ENCODE results near the gene ADRA2A.

Gene ADRA2A

DNA sequence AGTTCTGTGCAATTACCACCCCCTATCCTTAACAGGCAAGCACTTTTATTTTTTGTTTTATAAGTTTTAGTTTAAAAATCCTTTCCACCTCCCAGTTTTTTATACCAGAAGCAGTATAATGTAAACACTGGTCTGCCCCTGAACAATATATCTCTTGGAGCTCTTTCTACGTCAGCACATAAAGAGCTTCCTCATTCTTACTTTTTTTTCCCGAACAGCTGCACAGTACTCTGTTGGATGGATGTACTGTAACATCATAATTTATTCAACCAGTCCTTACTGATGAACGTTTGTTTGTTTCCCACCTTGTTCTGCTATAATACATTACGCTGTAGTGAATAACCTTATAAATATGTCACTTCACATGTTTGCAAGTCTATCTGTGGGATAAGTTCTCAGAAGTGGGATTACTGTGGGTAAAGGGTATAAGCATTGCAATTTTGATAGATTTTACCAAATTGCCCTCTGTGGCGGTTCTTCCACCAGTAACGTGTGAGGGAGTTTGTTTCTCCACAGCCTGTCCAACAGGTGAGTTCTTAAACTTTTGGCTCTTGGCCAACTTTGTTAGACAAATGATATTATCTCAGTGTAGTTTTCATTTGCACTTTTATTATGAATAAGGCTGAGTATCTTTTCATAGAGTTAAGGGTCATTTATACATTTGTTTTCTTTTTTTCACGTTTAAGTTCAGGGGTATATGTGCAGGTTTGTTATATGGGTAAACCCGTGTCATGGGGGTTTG is 32.8 kb downstream of the ADRA2A start:
- in situ Hi-C loops (cut with MboI; ENCODE audit: low sequenced_read_pairs), result no loop called here

DNA sequence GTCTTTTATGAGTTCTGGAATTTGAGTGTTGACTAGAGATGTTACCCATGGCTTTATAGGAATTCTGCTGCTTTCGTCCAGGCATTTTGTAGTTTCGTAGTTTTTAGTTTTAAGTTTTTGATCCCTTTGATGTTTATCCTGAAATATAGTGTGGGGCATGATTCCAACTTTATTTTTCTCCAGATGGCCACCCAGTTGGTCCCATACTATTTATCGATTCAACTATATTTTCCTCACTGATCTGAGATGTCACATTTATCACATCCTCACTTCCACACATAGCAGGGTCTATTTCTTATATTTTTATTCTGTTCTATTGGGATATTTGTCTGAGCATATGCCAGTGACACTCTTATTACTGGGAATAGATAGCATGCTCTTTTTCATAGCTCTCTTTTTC is 33.9 kb downstream of the ADRA2A start:
- in situ Hi-C loops (cut with MboI; ENCODE audit: low sequenced_read_pairs), result no loop called here

DNA sequence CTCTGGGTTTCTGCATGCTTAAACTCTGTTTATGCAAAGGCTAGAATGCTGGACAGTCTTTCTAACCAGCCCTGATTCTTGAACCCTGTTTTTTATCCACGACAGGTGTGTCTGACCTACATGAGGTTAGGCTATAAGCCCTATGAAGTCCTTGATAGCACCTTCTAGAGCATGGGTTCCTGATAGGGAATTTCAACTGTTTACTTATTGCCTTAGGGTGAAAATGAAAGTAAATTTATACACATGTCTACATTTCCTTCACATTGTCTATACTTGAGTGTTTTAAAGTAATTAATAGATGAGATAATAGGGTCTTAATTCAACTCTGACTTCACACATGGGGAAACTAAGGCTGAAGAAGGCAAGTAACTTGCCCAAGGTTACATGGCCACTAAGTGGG is 35.5 kb downstream of the ADRA2A start:
- in situ Hi-C loops (cut with MboI; ENCODE audit: low sequenced_read_pairs), result no loop called here

DNA sequence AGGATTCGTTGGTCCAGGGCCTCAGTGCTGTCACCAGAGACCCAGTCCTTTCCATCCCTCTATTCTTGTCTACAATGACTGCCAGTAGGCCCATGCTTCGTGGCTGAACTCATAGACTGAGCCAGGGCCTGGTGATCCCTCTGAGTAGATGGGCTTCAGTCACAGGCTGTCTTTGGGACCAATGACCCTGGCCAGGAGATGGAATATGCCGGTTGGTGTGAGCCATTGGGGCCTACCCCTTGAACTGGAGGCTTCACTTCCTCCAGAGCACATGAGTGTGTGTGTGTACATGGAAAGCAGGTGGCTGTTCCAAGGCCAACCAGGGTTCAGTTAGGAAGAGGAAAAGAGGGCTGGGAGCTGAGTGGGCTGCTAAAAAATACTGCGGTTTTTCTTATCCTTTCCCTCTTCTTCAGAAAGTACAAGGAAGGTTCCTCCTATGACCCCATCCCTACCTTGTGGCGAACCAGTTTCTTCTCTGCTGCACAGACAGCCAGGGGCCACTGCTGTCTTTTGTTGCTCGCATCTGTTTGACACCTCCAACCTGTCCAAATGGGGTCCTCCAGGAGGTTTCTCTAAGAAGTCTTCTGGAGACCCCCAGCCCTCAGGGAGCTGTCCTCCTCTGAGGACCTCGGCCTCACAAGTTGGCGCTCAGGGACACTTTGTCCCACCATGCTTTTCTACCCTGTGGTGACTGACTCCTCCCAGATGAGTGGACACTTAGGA is 36.6 kb downstream of the ADRA2A start:
- in situ Hi-C loops (cut with MboI; ENCODE audit: low sequenced_read_pairs), result no loop called here

DNA sequence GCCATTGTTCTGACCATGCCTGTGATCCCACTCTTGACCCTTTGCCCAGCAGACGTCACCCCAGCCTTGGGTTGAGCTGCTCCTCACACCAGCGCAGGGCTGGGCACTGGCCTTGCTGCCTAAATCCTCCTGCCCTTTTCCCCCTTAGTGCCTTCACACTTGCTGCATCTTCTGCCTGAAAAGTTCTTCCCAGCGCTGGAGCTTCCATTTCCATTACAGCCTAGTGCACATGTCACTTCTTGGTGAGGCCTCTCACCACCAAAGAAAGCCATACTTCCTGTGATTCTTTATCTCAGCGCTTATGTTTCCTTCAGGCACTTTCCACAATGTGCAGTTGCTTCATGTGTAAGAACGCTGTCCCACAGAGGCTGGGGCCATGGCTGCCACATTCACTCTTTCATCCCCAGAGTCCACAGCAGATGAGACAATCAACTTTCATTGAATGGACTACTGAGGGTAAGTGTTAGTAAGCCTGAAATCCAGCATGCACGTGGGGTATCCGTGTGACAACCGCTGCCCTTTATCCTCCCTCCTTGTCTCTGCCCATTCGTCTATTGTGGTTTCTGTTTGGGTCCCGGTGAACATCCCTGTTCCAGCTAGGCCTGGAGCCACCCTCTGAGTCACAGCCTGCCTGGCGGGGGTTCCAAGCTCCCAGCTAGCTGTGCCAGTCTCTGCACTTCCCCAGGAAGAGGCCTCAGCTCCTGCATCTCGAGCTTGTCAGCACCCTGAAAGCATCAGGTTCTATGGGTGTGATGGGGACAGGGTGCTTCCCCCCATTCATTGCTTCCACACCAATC is 37.3 kb downstream of the ADRA2A start:
- in situ Hi-C loops (cut with MboI; ENCODE audit: low sequenced_read_pairs), result no loop called here

DNA sequence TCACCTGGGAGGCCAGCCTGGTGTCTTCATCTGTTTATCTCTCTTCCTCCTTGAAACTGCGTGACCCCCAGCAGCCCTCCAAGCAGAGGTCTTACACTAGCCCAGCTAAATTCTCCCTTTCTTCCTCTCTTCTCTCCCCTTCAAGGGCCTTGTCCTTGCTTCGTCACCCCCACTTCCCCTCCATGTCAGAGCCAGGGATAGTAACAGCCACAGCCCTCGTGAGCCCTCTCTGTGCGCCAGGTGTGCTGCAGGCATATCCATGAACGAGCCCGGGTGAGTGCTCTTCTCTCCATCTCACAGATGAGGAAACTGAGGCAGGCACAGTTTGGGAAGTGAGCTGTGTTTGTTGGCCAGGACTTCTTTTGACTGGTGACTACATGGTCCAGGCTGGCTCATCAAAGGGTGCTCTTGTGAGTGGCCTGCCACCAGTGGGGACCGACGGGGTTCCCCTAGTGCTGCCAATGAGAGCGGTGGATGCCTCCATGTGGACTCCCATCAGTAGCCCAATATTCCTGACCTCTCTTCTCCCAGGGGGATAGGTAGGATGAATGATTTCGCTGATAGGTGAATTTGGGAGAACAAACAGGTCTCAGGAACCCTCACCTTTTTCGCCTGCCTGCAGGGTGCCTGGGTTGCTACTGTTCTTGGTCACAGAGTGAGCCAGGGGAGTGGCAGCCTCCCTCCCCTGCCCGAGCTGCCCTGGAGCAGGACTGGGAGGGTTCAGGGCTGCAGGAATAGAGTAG is 38.1 kb downstream of the ADRA2A start:
- in situ Hi-C loops (cut with MboI; ENCODE audit: low sequenced_read_pairs), result no loop called here

DNA sequence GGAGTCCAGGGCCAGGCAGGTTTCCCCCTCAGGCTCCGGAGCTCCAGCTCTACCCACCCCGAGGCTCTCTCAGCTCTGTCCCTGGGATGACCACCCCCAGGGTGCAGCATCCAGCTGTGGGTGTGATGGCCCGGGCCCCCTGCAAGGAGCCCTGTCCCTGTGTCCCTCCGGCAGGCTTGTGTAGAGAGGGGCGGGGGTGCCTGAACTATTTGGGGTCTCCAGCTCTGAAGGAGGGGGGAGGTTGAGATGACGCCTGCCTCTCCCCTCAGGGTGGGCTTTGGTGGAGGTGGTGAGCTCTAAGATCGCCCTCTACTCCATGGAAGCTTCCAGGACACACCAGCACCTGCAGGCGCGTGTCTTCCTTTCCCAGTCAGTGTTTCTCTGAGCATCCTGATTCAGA is 39.4 kb downstream of the ADRA2A start:
- in situ Hi-C loops (cut with MboI; ENCODE audit: low sequenced_read_pairs), result no loop called here

DNA sequence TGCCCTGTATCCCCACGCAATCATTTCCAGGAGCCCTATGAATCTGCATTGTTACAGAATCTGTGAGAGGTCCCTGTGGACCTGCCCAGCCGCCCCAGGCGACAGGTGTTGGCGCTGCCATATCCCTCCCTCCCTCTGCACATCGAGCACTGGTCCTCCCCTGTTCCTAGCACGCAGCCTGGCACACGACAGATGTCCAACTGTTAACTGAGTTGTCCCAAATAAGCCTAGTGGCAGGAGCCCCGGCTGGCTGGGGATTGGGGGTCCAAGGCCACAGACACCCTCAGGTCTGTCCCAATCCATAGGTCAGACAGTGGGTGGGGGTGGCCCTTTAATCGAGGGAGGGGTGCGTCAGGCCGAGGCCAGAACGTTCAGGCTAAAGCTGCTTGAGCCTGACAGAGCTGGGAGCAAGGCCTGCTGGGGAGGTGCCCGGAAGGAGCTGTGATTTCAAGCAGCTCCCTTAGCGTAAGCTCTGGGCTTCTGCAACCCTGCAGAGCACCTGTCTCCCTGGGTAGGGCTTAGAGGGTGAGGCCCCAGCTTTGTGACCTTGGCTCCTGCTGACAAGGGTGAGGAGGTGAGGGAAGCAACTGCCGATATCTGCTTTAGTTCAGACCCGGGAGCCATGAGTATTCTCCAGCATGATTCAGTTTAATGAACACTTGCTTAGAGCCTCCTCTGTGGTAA is 40.1 kb downstream of the ADRA2A start:
- in situ Hi-C loops (cut with MboI; ENCODE audit: low sequenced_read_pairs), result no loop called here

DNA sequence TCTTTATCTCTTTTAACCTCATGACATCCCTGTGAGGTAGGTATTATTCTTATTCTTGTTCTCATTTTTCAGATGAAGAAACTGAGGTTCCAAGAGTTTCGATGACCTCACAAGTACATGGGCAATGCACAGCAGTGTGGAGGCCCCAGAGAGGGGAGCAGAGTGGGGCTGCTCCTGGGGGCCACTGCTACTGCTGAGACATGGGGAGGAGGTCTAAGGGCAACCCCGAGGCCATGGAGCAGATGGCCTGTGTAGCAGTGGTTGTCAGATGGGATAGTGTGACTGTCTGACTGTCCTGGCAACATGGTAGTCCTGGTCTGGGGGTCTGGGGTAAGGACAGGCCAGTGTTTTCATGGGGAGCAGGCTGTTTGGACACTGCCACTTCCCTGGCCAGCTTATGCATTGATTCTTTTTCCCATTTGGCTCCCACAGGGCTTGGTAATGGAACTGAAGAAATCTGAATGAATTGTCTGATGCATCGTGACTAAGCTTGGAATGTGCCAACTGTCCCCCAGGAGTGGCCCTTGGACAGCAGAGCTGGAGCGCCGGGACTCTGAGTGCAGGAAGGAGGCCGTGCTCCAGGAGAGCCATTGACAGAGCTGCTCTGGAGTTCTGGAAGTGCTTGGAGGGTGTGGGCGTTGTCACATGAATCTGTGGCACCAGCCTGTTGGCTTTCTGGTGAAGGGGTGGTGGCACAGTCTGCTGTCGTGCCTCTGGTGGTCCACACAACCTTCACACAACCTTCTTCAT is 40.9 kb downstream of the ADRA2A start:
- in situ Hi-C loops (cut with MboI; ENCODE audit: low sequenced_read_pairs), result no loop called here

DNA sequence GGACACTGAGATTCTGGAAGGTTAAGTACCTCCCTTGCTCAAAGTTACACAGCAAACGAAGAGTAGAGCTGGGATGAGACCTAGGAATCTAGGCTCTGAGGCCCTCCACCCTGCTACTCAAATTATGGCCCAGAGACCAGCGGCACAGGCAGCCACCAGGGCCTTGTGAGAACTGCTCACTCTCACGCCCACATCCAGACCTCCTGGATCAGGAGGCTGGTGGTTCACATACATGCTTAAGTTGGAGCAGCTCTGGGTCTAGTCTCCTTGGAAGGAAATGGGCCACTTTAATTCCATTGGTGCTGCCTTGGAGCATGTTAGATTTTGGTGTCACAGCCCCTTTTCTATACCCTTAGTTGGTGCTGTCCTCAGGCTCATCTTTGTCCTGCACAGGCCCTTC is 41.9 kb downstream of the ADRA2A start:
- in situ Hi-C loops (cut with MboI; ENCODE audit: low sequenced_read_pairs), result no loop called here

DNA sequence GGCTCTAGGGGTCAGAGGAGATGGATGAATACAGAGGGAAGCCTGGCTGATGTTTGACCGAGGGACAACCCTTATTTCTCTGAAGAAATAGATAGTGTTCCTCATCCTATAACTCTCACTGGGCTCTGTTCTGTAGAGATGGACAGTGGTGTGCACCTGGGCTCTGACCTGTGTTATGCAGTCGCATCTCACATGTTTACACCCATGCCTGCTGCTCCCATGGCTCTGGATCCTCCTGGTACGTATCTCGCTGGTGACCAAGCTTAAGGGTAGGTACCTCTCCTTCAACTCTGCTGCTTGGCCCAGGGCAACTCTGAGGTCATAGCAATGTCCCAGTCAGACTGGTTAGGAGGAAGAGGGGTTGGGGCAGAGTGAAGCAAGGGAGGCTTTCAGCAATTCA is 42.8 kb downstream of the ADRA2A start:
- in situ Hi-C loops (cut with MboI; ENCODE audit: low sequenced_read_pairs), result no loop called here

DNA sequence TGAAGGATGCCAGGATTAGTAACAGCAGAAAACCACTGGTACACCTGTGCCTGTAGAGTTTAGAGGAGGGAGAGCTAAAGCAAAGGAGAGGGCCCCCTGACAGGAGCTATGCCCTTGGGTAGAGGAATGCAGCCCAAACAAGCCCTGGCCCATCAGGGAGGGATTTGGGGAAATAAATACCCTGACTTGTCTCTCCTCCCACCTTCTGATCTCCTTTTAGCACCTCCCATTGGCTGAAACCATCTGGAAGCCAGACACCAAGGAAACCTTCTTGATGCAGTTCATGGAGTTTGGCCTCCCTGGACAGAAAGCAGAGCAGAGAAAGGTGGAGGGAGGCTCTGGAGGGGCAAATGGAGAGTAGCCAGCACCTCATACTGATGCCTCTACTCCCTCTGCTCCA is 45.3 kb downstream of the ADRA2A start:
- in situ Hi-C loops (cut with MboI; ENCODE audit: low sequenced_read_pairs), result no loop called here

DNA sequence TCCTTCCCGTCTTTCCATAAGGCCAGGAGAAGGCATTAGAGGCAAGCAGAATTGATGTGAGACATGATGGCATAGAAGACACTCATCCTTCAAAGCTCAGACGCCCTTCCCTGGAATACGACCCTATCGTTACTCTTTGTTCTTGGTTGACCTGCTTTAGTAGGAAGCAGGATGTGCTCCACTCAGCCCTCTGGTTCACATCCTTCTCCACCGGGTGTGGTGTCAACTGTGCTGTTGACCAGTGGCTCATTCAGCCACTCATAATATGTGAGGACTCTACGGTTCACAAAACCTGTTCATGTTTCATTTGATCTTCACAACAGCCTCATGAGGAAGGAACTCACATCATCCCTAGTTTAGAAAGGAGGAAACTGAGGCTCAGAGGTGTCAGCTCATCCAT is 47.1 kb downstream of the ADRA2A start:
- in situ Hi-C loops (cut with MboI; ENCODE audit: low sequenced_read_pairs), result no loop called here

DNA sequence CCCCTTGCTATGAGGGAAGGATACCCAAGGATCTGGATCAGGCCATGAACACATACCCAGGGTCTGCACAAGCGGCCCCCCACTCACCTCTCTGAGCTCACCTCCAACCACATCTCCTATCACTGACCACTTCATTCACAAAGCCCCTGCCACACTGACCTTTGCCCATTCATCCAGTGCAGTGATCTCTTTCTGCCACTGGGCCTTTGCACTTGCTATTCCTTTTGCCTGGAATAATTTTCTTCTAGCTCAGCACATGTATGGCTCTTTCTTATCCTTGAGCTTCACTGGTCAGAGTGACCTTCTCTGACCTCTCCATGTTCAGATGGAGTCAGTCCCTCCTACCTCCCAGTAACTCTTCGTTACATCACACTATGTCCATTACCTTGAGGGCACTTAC is 48.3 kb downstream of the ADRA2A start:
- in situ Hi-C loops (cut with MboI; ENCODE audit: low sequenced_read_pairs), result no loop called here

DNA sequence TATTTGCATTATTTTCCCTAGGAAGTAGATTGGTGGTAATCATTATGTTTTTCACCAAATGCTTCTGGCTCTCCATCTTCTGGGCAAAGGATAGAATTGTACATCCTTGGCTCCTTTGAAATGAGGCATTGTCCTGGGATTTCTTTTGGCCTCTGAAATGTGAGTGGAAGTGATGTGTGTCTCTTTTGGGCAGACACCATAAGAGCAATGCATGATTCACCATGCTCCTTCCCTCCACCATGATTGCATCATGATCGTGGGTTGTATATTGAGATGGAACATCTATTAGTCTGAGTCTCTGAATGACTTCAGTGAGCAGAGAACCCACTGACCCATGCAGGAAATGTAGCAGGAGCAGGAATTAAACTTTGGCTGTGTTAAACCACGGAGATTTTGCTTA is 49.2 kb downstream of the ADRA2A start:
- in situ Hi-C loops (cut with MboI; ENCODE audit: low sequenced_read_pairs), result no loop called here

DNA sequence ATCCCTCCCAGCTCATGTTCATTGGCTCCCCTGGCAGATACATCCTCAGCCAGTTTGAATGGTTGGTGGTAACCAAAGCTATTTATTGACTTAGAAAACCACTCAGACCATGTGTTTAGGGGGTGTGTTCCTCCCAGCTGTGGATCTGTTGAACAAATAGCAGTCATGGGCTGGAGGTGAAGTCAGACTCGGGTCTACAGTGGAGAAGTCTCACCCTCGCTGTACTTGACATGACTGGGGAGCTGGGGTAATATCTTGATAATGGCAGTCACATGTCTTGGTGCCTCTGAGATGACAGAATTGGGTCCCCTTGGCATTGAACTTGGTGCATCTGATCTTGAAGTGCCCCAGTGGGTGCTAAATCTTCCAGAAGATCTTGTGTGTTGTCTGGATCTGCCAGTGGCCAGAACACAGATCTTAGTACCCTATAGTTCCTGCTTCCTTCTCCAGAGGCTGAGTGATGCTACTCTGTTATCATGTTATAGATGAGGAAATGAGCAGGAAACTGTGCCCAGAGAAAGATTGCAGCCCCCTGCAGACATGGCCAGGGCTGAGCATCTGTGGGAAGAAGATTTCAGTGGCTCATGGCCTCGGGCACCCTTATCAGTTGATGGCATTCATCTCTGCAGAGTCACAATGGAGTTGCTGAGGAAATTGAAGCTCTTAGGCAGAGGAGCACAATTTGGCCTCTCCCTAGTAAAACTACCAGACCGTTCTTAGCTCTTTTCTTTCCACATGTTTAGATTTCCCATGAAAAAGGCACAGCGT is 50.4 kb downstream of the ADRA2A start:
- in situ Hi-C loops (cut with MboI; ENCODE audit: low sequenced_read_pairs), result no loop called here

DNA sequence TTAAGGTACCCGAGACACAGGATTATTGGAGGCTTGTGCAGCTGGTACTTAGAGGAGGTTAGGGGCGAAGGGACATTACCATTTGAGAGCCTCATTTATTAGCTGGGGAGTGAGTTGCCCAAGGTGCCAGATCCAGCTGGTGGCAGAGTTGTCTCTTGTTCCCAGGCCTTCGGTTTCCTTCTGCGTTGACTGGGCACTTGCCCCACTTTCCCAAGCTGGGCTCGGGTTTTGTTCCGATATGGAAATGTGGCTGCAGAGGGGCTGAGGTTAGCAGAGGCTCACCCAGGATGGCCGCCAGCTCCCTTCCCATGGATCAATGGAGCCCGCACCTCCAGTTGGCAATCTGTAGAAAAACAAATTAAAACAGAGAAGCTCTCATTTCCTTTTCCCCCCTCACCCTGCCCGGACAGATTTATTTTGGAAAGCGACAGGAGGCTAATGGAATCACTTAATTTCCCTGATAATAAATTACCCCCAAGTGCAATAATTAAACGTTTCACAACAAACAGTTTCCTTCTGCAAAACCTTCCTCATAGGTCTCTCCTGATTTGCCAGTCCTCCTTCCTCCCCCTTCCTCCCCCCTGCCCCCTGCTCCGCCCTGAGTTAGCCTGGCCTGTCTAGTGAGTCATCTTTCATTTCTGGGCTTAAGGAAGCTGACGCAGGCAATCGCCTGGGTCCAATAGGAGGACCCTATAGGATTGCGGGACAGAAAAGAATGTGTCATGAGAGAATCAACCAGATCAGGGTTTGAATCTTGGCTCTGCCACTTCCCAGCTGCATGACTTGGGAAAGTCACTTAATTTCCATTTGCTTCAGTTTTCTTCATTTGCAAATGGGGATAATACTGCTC is 51.7 kb downstream of the ADRA2A start:
- in situ Hi-C loops (cut with MboI; ENCODE audit: low sequenced_read_pairs), result no loop called here

DNA sequence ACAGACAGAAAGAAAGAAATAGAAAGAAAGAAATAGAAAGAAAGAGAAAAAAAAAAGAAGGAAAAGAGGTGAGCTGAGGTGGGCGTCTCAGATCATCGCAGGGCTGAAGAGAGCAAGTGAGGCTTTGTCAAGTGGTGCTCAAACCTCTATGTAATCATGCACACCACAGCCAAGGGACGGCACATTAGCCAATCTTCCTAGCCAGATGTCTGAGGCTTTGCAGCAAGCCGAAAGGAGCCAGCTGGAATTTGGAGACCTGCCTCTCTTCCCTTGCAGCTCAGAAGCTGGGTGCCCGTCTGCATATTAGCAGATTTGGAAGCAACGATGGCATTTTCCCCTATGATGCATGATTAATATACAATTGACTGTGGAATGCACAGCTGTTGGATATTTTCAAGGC is 52.5 kb downstream of the ADRA2A start:
- in situ Hi-C loops (cut with MboI; ENCODE audit: low sequenced_read_pairs), result no loop called here
